ENCODE results near the gene MESD.
"Not testable (repeated sequence)": the region's sequence is repeated elsewhere in the genome, so short reads cannot be mapped to it uniquely, and the experiment has no call there.

Gene MESD

GRCh38 chr15:80988148-80988796 lies 1.3 kb downstream of the MESD start:
- DNase-seq = no peak

GRCh38 chr15:80986487-80986886 lies 3.1 kb downstream of the MESD start:
- DNase-seq = no peak

GRCh38 chr15:80985981-80986380 lies 3.6 kb downstream of the MESD start:
- no peak for DNase-seq

- DNase-seq = no peak
These were observed 4.8 kb downstream of the MESD start for GRCh38 chr15:80984856-80985255.

GRCh38 chr15:80982839-80983238 lies 6.8 kb downstream of the MESD start:
- no peak for DNase-seq

GRCh38 chr15:80982205-80982604 lies 7.4 kb downstream of the MESD start:
- DNase-seq = no peak

- no peak for DNase-seq
These were observed 9.9 kb downstream of the MESD start for GRCh38 chr15:80979538-80980200.

GRCh38 chr15:80978685-80979329 lies 10.8 kb downstream of the MESD start:
- DNase-seq = no peak

GRCh38 chr15:80977627-80978036 lies 12.0 kb downstream of the MESD start:
- DNase-seq = peak; percentile 29

GRCh38 chr15:80976851-80977250 lies 12.8 kb downstream of the MESD start:
- DNase-seq = no peak

- no peak for DNase-seq
These were observed 14.7 kb downstream of the MESD start for GRCh38 chr15:80974914-80975313.

GRCh38 chr15:80972276-80972675 lies 17.3 kb downstream of the MESD start:
- no peak for DNase-seq

- DNase-seq = no peak
These were observed 18.5 kb downstream of the MESD start for GRCh38 chr15:80971143-80971542.

GRCh38 chr15:80970658-80971057 lies 19.0 kb downstream of the MESD start:
- DNase-seq = no peak

GRCh38 chr15:80970018-80970657 lies 19.5 kb downstream of the MESD start:
- peak; percentile 61 for DNase-seq

- no peak for DNase-seq
These were observed 20.3 kb downstream of the MESD start for GRCh38 chr15:80969316-80969715.

GRCh38 chr15:80967991-80968510 lies 21.6 kb downstream of the MESD start:
- DNase-seq = no peak

- no peak for DNase-seq
These were observed 22.2 kb downstream of the MESD start for GRCh38 chr15:80967451-80967850.

GRCh38 chr15:80966431-80967197 lies 23.0 kb downstream of the MESD start:
- no peak for DNase-seq

GRCh38 chr15:80965454-80965853 lies 24.2 kb downstream of the MESD start:
- not testable (repeated sequence) for DNase-seq

- DNase-seq = no peak
These were observed 30.7 kb downstream of the MESD start for GRCh38 chr15:80958818-80959495.

- no peak for DNase-seq
These were observed 31.6 kb downstream of the MESD start for GRCh38 chr15:80957976-80958375.

All from activated CD4-positive, alpha-beta T cell treated with anti-CD3 and anti-CD28 coated beads, Interleukin-2, amount 50 U/mL, for 1 hour (primary cell).